AG04450 (cell line): ENCODE measurements around the gene PDIK1L. TPM values are rescaled to one million over a fixed set of nuclear protein-coding genes. Genes with fewer than 3 reads are reported as not detected.

ENCODE experiments used
- CTCF ChIA-PET: fragments of 300-600, 350-600 bp; formaldehyde crosslinking; extraction: SDS; loops from one replicate; lab custom pipeline; 2022; ENCODE audit warnings: antibody characterized with exemption, inconsistent platforms; lab: Charles Lee
- POLR2A ChIA-PET: fragments of 350-600 bp; formaldehyde crosslinking; extraction: SDS; loops from one replicate; lab custom pipeline; 2021; ENCODE audit warnings: antibody characterized with exemption, inconsistent platforms; lab: Yijun Ruan, JAX
- DNase-seq: peaks from one replicate; pipeline ENCODE4 v3.0.0-alpha.2; 2011; ENCODE audit warnings: low read depth, low spot score
- H3K27ac ChIP-seq: one replicate; pipeline ENCODE4 v1.5.1; 2012; ENCODE audit warnings: low read depth, low read length, control low read depth
- H3K27me3 ChIP-seq: one replicate; pipeline ENCODE4 v1.6.0; 2012; ENCODE audit warnings: low read length; ENCODE audit not compliant: control insufficient read depth, insufficient read depth
- H3K4me3 ChIP-seq: 2 replicates; pipeline ENCODE4 v1.5.1; 2011; ENCODE audit warnings: mild to moderate bottlenecking, low read depth, low read length, control low read depth
- H3K9me3 ChIP-seq: 2 replicates; pipeline ENCODE4 v1.5.1; 2012; ENCODE audit warnings: low read length; ENCODE audit not compliant: control insufficient read depth, insufficient read depth
- CTCF ChIP-seq: IDR thresholded peaks from 2 replicates; pipeline ENCODE4 v1.5.1; 2011; ENCODE audit warnings: low read depth, low read length, control low read depth, inconsistent platforms
- polyA plus RNA-seq: library from polyadenylated mRNA; depleted of rRNA; stranded (reverse); fragments of >200 nt; gene quantifications from 2 replicates; pipeline ENCODE4 v1.2.3, GENCODE V29; 2011

The PDIK1L gene
- polyA plus RNA-seq, 1 experiment = 2.9 TPM

GRCh38 chr1:26110731-26111529, 694 bp upstream of the PDIK1L start:
- no peak for TF ChIP-seq CTCF
- POLR2A ChIA-PET = interaction anchor here (0.6 to 1.6 kb wide), 3 partner anchors 34 to 303 kb away, joined by 3 to 6 read pairs (median 6); no protein-coding TSS in a partner anchor
- CTCF ChIA-PET = interaction anchor here (1.0 to 5.0 kb wide), 4 partner anchors 33 to 306 kb away, joined by 3 to 61 read pairs (median 6); no protein-coding TSS in a partner anchor

GRCh38 chr1:26112407-26112775, 767 bp downstream of the PDIK1L start:
- H3K27me3 ChIP-seq = no peaks in the 10 kb centered on the region

More at GRCh38 chr1:26110731-26111529, 694 bp upstream of the PDIK1L start:
- Histone ChIP-seq H3K4me3 (peak overlapping the region; percentile 74), H3K27me3 (no peaks in the 10 kb centered on the region), H3K27ac (no peak overlapping the region), H3K9me3 (no peaks in the 10 kb centered on the region; the same call in 1 of the 2 replicates)
- no peak for DNase-seq

GRCh38 chr1:26114165-26114927, 2.7 kb downstream of the PDIK1L start:
- Histone ChIP-seq H3K9me3 (no peaks in the 10 kb centered on the region; the same call in 1 of the 2 replicates), H3K27me3 (no peaks in the 10 kb centered on the region), H3K27ac (no peak overlapping the region), H3K4me3 (no peak overlapping the region)
- ChIA-PET CTCF (interaction anchor here (0.9 to 1.2 kb wide), 2 partner anchors 30 to 303 kb away, joined by 3 to 6 read pairs; no protein-coding TSS in a partner anchor), POLR2A (no interaction called here)
- no peak for DNase-seq
- TF ChIP-seq CTCF = no peak

More at GRCh38 chr1:26112407-26112775, 767 bp downstream of the PDIK1L start:
- no peak for DNase-seq
- ChIA-PET CTCF (interaction anchor here (1.4 to 1.6 kb wide), 2 partner anchors 33 to 51 kb away, joined by 3 to 6 read pairs; no protein-coding TSS in a partner anchor), POLR2A (interaction anchor here (0.6 kb wide), 1 partner anchor 59 kb away, joined by 5 read pairs; the partner anchor contains the start of gene ZNF593OS)
- Histone ChIP-seq H3K4me3 (peak overlapping the region; percentile 98), H3K9me3 (no peaks in the 10 kb centered on the region; the same call in 1 of the 2 replicates), H3K27ac (no peak overlapping the region)
- no peak for TF ChIP-seq CTCF

DNA sequence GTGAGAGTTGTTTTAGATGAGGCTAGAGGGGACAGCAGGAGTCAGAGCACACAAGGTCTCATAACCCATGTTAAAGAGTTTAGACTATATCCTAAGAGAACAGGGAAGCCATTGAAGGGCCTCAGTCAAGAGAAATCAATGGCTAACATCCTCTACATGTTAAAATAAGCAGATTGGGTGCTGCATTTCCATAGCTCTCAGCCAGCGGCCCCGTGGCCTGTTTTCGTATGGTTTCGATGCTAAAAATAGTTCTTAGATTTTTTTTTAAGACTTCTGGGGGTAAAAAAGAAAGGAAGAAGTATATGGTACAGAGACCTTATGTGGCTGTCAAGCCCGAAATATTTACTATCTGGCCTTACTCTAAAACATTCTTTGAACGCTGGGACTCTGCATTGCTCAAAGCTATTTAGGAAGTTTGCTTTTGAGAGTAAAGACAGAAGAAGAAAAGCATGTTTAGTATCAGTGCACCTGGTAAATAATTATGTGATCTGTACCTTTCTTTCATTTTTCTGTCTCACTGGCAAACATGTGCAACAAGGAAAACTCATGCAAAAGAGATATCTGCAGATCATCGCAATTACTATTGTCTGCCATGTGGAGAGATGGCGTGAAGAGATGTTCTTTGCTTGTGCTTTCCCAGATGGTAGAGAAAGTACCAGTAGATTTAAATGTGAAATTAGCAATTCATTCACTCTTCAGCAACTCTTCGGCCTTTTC, 8.4 kb downstream of the PDIK1L start:
- Histone ChIP-seq H3K27ac (no peak overlapping the region), H3K4me3 (no peak overlapping the region), H3K9me3 (no peaks in the 10 kb centered on the region), H3K27me3 (no peaks in the 10 kb centered on the region)
- CTCF ChIA-PET = no interaction called here
- POLR2A ChIA-PET = no interaction called here
- TF ChIP-seq CTCF = no peak
- no peak for DNase-seq
